HT1080 (cell line): ENCODE results near the gene CDK2. TPM values are rescaled to one million over a fixed set of nuclear protein-coding genes. Genes with fewer than 3 reads are reported as not detected.
A peak's percentile ranks its signal among the peaks of the same experiment; 100 is the strongest.

Experiments
- DNase-seq: peaks from one replicate; pipeline ENCODE4 v3.0.0-alpha.2; 2015; ENCODE audit warnings: low read depth
- total RNA-seq: library from RNA; depleted of rRNA; stranded (reverse); fragments of >200 nt; shearing (Covaris generic); gene quantifications from 2 replicates; pipeline ENCODE4 v1.2.3, GENCODE V29; 2014

The CDK2 gene
- total RNA-seq, 1 experiment from 2014 or later, result 97.2 TPM

GRCh38 chr12:55937981-55938380 is 28.6 kb upstream of the CDK2 start:
- DNase-seq, result peak; percentile 68

GRCh38 chr12:55938826-55939501 is 27.7 kb upstream of the CDK2 start:
- no peak for DNase-seq

GRCh38 chr12:55940065-55940732 is 26.4 kb upstream of the CDK2 start:
- DNase-seq, result peak; percentile 85

DNA sequence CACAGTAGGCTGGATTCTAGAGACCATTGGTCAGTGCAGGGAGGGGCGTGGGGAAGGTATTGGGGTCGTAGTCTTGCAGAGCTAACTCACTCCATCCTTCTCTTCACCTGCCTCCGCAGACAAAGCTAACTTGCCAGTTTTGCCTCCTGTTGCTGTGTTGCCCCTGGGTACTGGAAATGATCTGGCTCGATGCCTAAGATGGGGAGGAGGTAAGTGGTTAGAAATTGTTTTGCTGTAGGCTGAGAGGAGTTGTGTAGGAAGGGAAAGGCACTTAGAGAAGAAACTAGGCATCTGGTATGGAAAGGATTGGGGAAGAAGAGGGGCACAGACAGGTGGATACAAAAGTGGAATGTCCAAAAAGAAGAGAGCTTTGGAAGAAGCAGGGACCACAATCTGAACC is 24.6 kb upstream of the CDK2 start:
- no peak for DNase-seq

DNA sequence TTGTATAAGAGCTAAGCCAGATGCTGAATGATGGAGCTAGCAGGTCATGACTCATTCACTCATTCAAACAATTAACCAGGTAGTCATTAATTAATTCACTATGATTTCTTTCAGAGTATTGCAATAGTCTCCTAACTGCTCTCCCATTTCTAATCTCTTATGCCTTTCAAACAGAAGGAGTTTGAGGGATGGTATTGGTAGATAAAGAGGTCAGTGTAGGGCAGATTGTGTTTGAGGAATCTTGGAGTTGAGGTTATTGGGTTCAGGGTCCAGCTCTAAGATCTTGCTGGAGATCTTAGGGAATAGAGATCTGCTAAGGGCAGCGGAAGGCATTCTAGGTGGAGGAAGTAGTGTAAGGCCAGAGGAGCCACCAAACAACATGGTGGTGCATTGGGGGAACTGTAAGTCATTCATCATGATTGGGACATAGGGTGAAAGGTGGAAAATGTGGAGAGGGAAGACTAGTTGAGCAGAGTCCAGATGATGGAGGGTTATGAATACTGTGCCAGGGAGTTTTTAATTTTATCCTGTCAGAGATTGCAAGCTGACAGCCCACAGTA is 24.0 kb upstream of the CDK2 start:
- DNase-seq, result no peak

DNA sequence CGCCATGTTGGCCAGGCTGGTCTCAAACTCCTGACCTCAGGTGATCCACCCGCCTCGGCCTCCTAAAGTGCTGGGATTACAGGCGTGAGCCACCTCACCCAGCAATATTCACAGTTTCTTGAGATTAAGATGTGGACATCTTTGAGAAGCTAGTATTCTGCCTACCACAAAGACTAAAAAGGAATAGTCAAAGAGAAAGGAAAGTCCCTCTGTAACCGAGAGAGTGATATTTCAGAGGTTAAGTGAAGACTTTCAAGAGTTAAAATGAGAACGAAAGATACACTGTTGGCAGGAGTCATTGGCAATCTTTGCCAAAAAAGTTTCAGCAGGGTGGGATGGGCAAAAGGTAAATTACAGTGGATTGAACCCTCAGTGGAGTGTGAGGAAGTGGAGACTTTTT is 20.1 kb upstream of the CDK2 start:
- no peak for DNase-seq

DNA sequence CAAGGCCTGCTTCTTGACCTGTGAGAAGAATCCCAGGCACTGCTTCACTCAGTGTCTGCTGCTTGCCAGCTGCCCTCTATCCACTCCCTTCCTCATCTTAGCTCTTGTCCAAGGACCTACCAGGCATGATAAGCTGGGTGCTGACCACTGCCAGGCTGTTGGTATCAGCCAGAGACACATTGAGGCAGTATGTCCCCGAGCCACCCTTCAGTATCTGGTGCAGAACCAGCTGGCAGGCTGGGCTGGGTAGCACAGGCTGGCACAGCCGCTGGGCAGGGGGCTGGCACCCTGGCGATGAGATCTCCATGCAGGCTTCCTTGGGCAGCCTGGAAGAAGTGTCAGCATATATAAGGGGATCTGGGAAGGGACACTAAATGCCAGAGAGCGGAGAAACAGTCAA is 11.3 kb upstream of the CDK2 start:
- DNase-seq, result no peak

DNA sequence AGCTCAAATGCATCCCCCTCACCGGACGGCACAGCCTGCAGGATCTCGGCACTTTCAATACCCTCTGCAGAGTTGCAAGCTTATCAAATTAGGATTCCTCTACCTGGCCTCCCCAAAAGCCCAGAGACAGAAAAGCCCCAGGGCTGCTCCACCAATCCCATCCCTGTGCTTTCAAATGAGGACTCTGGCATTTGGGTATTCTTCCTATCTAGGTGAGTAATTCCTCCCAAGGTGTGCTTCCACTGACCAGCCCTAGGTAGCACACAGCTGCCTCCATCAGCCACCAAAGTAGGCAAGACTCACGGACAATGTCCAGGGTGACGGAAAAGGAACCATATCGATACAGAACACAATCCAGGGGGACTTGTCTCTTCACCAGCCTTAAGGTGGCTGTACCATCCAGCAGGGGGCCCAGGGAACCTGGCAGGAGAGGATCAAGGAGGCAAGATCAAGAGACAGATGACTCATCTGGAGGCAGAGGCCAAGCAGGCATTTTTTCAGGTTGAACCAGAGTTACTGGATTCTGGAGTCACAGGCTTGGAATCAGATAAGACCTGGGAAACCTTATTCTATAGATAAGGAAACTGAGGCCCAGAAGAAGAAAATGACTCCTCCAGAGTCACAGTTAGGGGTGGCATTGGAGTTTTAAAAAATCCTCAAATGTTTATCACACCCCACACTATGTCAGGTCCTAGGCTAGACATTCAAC is 10.7 kb upstream of the CDK2 start:
- DNase-seq, result peak; percentile 80

GRCh38 chr12:55957106-55957859 is 9.3 kb upstream of the CDK2 start:
- DNase-seq, result no peak

DNA sequence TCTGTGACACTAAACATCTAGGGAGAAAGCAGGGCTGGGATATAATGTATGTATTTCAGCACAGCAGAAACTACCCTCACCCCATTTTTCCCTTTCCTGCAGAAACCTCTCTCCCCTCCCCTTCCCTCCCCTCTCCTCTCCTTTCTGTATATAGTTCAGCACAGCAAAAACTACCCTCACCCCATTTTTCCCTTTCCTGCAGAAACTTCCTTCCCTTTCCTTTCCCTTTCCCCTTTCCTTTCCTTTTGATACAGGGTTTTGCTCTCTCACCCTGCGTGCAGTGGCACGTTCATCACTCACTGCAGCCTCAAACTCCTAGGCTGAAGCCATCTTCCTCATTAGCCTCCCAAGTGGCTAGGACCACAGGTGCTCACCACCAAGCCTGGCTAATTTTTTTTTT is 2.9 kb upstream of the CDK2 start:
- DNase-seq, result no peak

- no peak for DNase-seq
Measured at GRCh38 chr12:55965240-55965639, 1.4 kb upstream of the CDK2 start.

GRCh38 chr12:55965941-55966407 is 656 bp upstream of the CDK2 start, which contains the start of gene PMEL:
Gene PMEL (minus strand): TSS chr12:55966042. CDS start chr12:55966011, 31 bp downstream.
- DNase-seq, result no peak

- DNase-seq, result no peak
Measured at GRCh38 chr12:55969356-55969755, 2.7 kb downstream of the CDK2 start.

GRCh38 chr12:55970775-55971174 is 4.1 kb downstream of the CDK2 start:
- DNase-seq, result peak; percentile 81

- peak; percentile 83 for DNase-seq
Measured at GRCh38 chr12:55972042-55972441, 5.4 kb downstream of the CDK2 start.

DNA sequence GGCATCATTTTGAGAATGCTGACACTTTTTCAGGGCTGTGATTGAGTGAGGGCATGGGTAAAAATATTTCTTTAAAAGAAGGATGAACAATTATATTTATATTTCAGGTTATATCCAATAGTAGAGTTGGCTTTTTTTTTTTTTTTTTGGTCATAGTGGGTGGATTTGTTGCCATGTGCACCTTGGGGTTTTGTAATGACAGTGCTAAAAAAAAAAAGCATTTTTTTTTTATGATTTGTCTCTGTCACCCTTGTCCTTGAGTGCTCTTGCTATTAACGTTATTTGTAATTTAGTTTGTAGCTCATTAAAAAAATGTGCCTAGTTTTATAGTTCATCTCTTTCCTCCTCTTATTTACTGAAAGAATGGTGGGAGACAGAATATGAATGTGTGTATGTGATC is 5.8 kb downstream of the CDK2 start:
- DNase-seq, result no peak

- DNase-seq, result no peak
Measured at GRCh38 chr12:55972911-55973598, 6.4 kb downstream of the CDK2 start.

DNA sequence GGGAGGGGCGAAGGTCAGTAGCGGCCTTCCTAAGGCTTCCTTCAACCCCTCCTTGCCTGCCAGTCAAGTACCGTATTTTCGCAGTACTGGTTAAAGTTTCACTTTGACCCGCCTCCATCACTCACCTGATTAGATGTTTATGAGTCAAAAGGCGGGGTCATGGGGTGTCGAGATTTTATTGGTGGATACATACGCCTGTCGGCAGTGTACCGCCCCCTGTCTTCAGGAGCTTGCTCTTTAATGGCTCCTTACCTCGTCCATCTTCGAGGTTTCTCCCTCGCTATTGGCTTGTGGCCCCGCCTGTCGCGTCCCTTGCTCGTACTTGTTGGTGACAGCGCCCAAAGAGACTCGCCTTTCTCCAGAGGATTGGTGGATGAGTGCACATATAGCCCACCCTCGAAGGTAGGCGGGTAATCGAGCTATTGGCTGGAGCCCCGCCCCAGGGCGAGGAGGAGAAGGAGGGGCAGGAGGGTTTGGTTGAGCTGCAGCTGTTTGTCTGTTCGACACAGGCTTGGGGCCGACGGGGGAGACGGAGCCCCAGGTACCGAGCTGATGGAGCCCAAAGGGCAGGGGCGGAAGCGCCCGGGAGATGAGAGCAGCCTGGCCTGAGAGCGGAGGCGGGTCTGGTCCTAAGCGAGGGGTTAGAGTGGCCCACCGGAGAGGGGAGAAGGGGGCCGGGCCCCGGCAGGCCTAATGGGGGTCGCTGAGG is 7.1 kb downstream of the CDK2 start, which contains the start of gene RAB5B:
RAB5B (plus strand) TSS at position 480 of the 709 bp plus-strand sequence. CDS start 12,883 bp downstream, outside the sequence.
- peak; percentile 100 for DNase-seq

- DNase-seq, result no peak
Measured at GRCh38 chr12:55974308-55974730, 7.7 kb downstream of the CDK2 start.

- no peak for DNase-seq
Measured at GRCh38 chr12:55978393-55978792, 11.8 kb downstream of the CDK2 start.
